K562 (cell line): ENCODE data around the gene FGF22. TPM values are rescaled to one million over a fixed set of nuclear protein-coding genes. Genes with fewer than 3 reads are reported as not detected.

Experiments used
- E2F6 ChIP-seq, 2 experiments: IDR thresholded peaks; 2 replicates each; pipeline ENCODE4 v1.6.1; 2011; ENCODE audit warnings: borderline replicate concordance in 1 of 2, control low read depth in 1 of 2, low read depth in 1 of 2, low read length in 1 of 2, mild to moderate bottlenecking in 1 of 2, mixed read lengths in 1 of 2, moderate library complexity in 1 of 2; ENCODE audit not compliant: insufficient read depth in 1 of 2, insufficient read length in 1 of 2, poor library complexity in 1 of 2, severe bottlenecking in 1 of 2; ENCODE audit errors: extremely low read depth in 1 of 2
- KDM5B ChIP-seq: fragments of 200-600 bp; sonication (generic); IDR thresholded peaks from 2 replicates; pipeline ENCODE4 v1.6.1; 2012; ENCODE audit warnings: low read depth, mild to moderate bottlenecking, moderate library complexity, low read length, control low read depth, inconsistent platforms; ENCODE audit not compliant: insufficient replicate concordance
- KLF6 ChIP-seq: fragments of 250-450 bp; sonication (Bioruptor Pico); IDR thresholded peaks from 2 replicates; pipeline ENCODE4 v1.4.0; 2020; ENCODE audit warnings: mild to moderate bottlenecking, moderate library complexity, borderline replicate concordance
- L3MBTL2 ChIP-seq: fragments of 450-650 bp; IDR thresholded peaks from 2 replicates; pipeline ENCODE4 v1.6.1; 2016; ENCODE audit warnings: mild to moderate bottlenecking, moderate library complexity
- NCOA6 ChIP-seq: fragments of 450-650 bp; IDR thresholded peaks from 2 replicates; pipeline ENCODE4 v1.6.1; 2017; ENCODE audit warnings: mild to moderate bottlenecking
- NUFIP1 ChIP-seq: fragments of 450-650 bp; IDR thresholded peaks from 2 replicates; pipeline ENCODE4 v1.6.1; 2018; ENCODE audit not compliant: partially characterized antibody
- PHF8 ChIP-seq: fragments of 200-600 bp; sonication (generic); IDR thresholded peaks from 2 replicates; pipeline ENCODE4 v1.6.1; 2012; ENCODE audit warnings: mixed run types, mild to moderate bottlenecking, inconsistent platforms, low read length, moderate library complexity, borderline replicate concordance
- RAD51 ChIP-seq: fragments of 450-650 bp; IDR thresholded peaks from 2 replicates; pipeline ENCODE4 v1.7.1; 2016; ENCODE audit warnings: low read depth, mild to moderate bottlenecking, borderline replicate concordance
- RBFOX2 ChIP-seq: fragments of 200-400 bp; formaldehyde crosslinking; IDR thresholded peaks from 2 replicates; pipeline ENCODE4 v1.6.1; 2017; ENCODE audit warnings: low read depth, mild to moderate bottlenecking, low read length, moderate library complexity
- SETDB1 ChIP-seq: IDR thresholded peaks from one replicate; pipeline ENCODE4 v1.6.1; 2012; ENCODE audit warnings: low read length, control low read depth, inconsistent platforms
- YBX1 ChIP-seq: fragments of 450-650 bp; IDR thresholded peaks from 2 replicates; pipeline ENCODE4 v1.7.1; 2016; ENCODE audit warnings: mild to moderate bottlenecking
- ZNF197 ChIP-seq: fragments of 200-800 bp; sonication (Bioruptor generic); IDR thresholded peaks from 2 replicates; pipeline ENCODE4 v1.6.1; 2016; ENCODE audit warnings: low read depth, missing genetic modification characterization, missing compliant biosample characterization
- ZNF277 ChIP-seq: fragments of 250-450 bp; sonication (Bioruptor Pico); IDR thresholded peaks from 2 replicates; pipeline ENCODE4 v1.8.0; 2022; ENCODE audit warnings: inconsistent platforms, mild to moderate bottlenecking, moderate library complexity, borderline replicate concordance
- polyA plus RNA-seq, 8 experiments: library from polyadenylated mRNA; depleted of rRNA in 4 of 8; stranded (reverse) in 5 of 8; unstranded in 3 of 8; fragments of >200 nt; fragmentation: Nextera tagmentation in 2 of 8; fragmentation: Illumina TruSeq in 1 of 8; extraction: Ambion mirVana in 2 of 8; extraction: Trizol in 1 of 8; gene quantifications; 2 replicates each; pipeline versions ENCODE4 v1.2.1 to v1.2.3, GENCODE V29; 2011 to 2014; ENCODE audit warnings: inconsistent platforms in 1 of 8, missing spikeins in 1 of 8
- total RNA-seq, 7 experiments: library from RNA; depleted of rRNA in 6 of 7; stranded (reverse); fragments of >200 nt in 6 of 7; fragmentation: Illumina TruSeq in 2 of 7; extraction: Trizol in 2 of 7; gene quantifications; 2 replicates each; pipeline versions ENCODE4 v1.2.1 to v1.2.3, GENCODE V29; 2011 to 2021; ENCODE audit warnings: low replicate concordance in 1 of 7
- TF ChIP-seq, protein P1 (sequence below): fragments of 250-450 bp; sonication (Bioruptor Pico); IDR thresholded peaks from 2 replicates; pipeline ENCODE4 v1.5.0; 2022; ENCODE audit warnings: mild to moderate bottlenecking
- TF ChIP-seq, protein P2 (sequence below): sonication (generic); formaldehyde crosslinking; IDR thresholded peaks from 2 replicates; pipeline ENCODE4 v1.8.0; 2022; ENCODE audit warnings: mild to moderate bottlenecking, missing genetic modification reagents
- TF ChIP-seq, protein P3 (sequence below): sonication (generic); formaldehyde crosslinking; IDR thresholded peaks from 2 replicates; pipeline ENCODE4 v1.8.0; 2022; ENCODE audit warnings: mild to moderate bottlenecking, missing genetic modification reagents

FGF22 gene
- total and polyA plus RNA-seq, 9 of the 15 experiments (the other 6 are each of a cell fraction or from before 2014, with no cell fraction given) = 0.14 to 2.2 (median 0.86) TPM; not detected in 4

GRCh38 chr19:633068-633785 lies 6.5 kb upstream of the FGF22 start, which contains the start of gene POLRMT (continued):
- no peak for TF ChIP-seq YBX1
- TF ChIP-seq ZNF197 (CRISPR knock-in tag) = 0 out of 2 replicates have a peak, but pooled peaks have one; percentile 46
- peak; percentile 74 to 81 for TF ChIP-seq E2F6 (IDR thresholded peaks at IDR 0.05; ENCODE audit: borderline replicate concordance in 1 of 2, extremely low read depth in 1 of 2, insufficient read depth in 1 of 2, insufficient read length in 1 of 2, low read depth in 1 of 2, low read length in 1 of 2, poor library complexity in 1 of 2, severe bottlenecking in 1 of 2)
- TF ChIP-seq, protein P1, sequence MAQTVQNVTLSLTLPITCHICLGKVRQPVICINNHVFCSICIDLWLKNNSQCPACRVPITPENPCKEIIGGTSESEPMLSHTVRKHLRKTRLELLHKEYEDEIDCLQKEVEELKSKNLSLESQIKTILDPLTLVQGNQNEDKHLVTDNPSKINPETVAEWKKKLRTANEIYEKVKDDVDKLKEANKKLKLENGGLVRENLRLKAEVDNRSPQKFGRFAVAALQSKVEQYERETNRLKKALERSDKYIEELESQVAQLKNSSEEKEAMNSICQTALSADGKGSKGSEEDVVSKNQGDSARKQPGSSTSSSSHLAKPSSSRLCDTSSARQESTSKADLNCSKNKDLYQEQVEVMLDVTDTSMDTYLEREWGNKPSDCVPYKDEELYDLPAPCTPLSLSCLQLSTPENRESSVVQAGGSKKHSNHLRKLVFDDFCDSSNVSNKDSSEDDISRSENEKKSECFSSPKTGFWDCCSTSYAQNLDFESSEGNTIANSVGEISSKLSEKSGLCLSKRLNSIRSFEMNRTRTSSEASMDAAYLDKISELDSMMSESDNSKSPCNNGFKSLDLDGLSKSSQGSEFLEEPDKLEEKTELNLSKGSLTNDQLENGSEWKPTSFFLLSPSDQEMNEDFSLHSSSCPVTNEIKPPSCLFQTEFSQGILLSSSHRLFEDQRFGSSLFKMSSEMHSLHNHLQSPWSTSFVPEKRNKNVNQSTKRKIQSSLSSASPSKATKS (CRISPR knock-in tag) = no peak
- TF ChIP-seq, protein P2, sequence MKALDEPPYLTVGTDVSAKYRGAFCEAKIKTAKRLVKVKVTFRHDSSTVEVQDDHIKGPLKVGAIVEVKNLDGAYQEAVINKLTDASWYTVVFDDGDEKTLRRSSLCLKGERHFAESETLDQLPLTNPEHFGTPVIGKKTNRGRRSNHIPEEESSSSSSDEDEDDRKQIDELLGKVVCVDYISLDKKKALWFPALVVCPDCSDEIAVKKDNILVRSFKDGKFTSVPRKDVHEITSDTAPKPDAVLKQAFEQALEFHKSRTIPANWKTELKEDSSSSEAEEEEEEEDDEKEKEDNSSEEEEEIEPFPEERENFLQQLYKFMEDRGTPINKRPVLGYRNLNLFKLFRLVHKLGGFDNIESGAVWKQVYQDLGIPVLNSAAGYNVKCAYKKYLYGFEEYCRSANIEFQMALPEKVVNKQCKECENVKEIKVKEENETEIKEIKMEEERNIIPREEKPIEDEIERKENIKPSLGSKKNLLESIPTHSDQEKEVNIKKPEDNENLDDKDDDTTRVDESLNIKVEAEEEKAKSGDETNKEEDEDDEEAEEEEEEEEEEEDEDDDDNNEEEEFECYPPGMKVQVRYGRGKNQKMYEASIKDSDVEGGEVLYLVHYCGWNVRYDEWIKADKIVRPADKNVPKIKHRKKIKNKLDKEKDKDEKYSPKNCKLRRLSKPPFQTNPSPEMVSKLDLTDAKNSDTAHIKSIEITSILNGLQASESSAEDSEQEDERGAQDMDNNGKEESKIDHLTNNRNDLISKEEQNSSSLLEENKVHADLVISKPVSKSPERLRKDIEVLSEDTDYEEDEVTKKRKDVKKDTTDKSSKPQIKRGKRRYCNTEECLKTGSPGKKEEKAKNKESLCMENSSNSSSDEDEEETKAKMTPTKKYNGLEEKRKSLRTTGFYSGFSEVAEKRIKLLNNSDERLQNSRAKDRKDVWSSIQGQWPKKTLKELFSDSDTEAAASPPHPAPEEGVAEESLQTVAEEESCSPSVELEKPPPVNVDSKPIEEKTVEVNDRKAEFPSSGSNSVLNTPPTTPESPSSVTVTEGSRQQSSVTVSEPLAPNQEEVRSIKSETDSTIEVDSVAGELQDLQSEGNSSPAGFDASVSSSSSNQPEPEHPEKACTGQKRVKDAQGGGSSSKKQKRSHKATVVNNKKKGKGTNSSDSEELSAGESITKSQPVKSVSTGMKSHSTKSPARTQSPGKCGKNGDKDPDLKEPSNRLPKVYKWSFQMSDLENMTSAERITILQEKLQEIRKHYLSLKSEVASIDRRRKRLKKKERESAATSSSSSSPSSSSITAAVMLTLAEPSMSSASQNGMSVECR = peak; percentile 47; the same call in 1 of the 2 replicates
- peak; percentile 95 for TF ChIP-seq L3MBTL2
- TF ChIP-seq NUFIP1 = no peak
- no peak for TF ChIP-seq RAD51
- peak; percentile 66; the same call in 1 of the 2 replicates for TF ChIP-seq PHF8
- TF ChIP-seq RBFOX2 = peak; percentile 86
- TF ChIP-seq ZNF277 (CRISPR knock-in tag) = no peak
- TF ChIP-seq KLF6 (CRISPR knock-in tag) = no peak
- TF ChIP-seq NCOA6 = no peak
- peak; percentile 63 for TF ChIP-seq KDM5B
- peak; percentile 57 for TF ChIP-seq SETDB1
- TF ChIP-seq, protein P3, sequence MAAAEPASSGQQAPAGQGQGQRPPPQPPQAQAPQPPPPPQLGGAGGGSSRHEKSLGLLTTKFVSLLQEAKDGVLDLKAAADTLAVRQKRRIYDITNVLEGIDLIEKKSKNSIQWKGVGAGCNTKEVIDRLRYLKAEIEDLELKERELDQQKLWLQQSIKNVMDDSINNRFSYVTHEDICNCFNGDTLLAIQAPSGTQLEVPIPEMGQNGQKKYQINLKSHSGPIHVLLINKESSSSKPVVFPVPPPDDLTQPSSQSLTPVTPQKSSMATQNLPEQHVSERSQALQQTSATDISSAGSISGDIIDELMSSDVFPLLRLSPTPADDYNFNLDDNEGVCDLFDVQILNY (CRISPR knock-in tag) = no peak
